ENCODE data around the gene C12orf75.

DNA sequence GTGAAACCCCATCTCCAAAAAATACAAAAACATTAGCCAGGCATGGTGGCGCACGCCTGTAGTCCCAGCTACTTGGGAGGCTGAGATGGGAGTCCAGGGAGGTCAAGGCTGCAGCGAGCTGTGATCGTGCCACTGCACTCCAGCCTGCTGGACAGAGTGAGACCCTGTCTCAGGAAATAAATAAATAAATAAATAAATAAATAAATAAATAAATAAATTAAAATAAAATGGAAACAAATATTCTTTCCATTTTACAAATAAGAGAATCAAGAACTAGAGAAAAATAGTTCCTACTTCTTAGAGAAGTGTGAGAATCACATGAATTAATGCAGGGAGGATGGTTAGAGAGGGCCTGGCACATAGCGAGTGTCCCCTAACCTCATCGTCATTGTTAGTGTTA, 53.7 kb downstream of the C12orf75 start:
- TF ChIP-seq, protein P1, sequence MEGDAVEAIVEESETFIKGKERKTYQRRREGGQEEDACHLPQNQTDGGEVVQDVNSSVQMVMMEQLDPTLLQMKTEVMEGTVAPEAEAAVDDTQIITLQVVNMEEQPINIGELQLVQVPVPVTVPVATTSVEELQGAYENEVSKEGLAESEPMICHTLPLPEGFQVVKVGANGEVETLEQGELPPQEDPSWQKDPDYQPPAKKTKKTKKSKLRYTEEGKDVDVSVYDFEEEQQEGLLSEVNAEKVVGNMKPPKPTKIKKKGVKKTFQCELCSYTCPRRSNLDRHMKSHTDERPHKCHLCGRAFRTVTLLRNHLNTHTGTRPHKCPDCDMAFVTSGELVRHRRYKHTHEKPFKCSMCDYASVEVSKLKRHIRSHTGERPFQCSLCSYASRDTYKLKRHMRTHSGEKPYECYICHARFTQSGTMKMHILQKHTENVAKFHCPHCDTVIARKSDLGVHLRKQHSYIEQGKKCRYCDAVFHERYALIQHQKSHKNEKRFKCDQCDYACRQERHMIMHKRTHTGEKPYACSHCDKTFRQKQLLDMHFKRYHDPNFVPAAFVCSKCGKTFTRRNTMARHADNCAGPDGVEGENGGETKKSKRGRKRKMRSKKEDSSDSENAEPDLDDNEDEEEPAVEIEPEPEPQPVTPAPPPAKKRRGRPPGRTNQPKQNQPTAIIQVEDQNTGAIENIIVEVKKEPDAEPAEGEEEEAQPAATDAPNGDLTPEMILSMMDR (conservative IDR thresholded peaks at IDR 0.05), result no peak
- TF ChIP-seq EZH2 (IDR thresholded peaks at IDR 0.05; ENCODE audit: low read depth), result no peak
